GM19328 (cell line): ENCODE results near the gene LGALS14.
"Not testable (repeated sequence)": the region's sequence is repeated elsewhere in the genome, so short reads cannot be mapped to it uniquely, and the experiment has no call there.

Experiments
- ATAC-seq: cut with Tn5 transposase; IDR thresholded peaks from one replicate; pipeline ENCODE4 v1.9.1; 2021; ENCODE audit warnings: mild to moderate bottlenecking, moderate library complexity; ENCODE audit not compliant: unreplicated experiment

LGALS14 gene, protein sequence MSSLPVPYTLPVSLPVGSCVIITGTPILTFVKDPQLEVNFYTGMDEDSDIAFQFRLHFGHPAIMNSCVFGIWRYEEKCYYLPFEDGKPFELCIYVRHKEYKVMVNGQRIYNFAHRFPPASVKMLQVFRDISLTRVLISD

DNA sequence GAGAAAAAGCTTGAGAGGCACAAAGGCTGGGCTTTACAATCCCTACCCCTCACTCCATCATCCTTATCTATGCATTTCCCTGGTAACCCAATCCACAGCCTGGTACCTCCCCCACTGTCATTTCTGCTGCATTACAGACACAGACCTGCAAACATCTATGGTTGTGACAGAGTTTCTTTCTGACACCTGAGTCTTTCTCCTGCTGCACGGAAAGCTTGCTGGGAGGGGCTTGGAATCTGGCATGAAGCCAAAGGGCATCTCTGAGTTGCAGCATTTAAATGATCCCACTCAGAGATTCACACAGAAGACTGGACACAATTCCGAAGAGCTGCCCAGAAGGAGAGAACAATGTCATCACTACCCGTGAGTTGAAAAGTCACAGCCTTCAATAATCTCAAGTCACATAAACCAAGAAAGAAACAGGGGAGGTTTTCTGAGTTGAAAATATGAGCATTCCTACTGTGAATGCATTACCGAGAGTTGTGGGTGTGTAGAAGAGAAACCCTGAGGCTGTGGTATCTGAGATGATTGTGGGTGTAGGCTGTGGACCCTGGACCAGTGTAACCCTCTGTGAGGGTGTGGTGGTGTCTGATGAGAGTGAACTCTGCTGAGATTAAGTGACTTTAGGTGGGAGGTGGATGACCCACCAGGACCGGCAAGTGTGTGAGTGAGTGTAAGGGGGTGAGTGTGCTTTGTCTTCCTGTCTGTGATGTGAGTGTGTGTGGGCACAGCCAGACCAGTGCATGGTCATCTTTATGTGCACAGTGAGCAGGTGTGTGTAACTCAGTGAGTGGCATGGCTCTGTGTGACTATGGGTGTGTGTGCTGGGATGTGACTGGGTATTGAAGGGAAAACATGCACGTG, at the start of gene LGALS14:
Gene LGALS14, plus strand, starts transcription at position 301 of the 864 bp plus-strand sequence. Its CDS starts 48 bp downstream, at position 349.
- no peak for ATAC-seq

DNA sequence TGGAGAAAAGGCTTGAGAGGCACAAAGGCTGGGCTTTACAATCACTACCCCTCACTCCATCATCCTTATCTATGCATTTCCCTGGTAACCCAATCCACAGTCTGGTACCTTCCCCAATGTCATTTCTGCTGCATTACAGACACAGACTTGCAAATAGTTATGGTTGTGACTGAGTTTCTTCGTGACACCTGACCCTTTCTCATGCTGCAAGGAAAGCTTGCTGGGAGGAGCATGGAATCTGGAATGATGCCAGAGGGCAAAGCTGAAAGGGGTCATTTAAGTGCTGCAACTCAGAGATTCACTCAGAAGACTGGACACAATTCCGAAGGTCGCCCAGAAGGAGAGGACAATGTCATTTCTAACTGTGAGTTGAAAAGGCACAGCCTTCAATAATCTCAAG, 48.7 kb upstream of the LGALS14 start, which contains the start of gene LGALS16:
Gene LGALS16, plus strand, starts transcription at position 301 of the 400 bp plus-strand sequence. Its CDS starts 49 bp downstream, at position 350.
- no peak for ATAC-seq

GRCh38 chr19:39659791-39660190, 44.5 kb upstream of the LGALS14 start:
- ATAC-seq: no peak

DNA sequence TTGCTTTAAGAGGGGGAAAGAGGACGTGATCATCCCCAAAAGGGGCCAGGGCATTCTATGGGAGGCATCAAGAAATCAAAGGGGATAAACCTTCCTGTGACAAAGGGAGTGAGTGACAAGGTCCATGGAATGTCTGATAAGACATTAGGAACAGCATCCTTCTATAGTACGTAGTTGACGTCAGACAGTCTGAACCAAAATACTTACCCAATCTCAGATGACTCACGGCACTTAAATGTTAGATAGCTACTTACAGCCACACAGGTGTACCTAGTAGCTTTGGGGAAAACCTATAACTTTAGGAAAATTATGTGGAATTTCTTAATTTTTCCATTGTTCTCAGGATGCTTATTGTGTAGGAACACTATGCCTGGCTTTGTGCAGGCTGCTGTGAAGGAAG, 43.6 kb upstream of the LGALS14 start:
- no peak for ATAC-seq

- no peak for ATAC-seq
Observed at GRCh38 chr19:39661565-39661964, 42.7 kb upstream of the LGALS14 start.

GRCh38 chr19:39669860-39670259, 34.4 kb upstream of the LGALS14 start:
- ATAC-seq: not testable (repeated sequence)

GRCh38 chr19:39670998-39671397, 33.3 kb upstream of the LGALS14 start:
- no peak for ATAC-seq

- ATAC-seq: no peak
Observed at GRCh38 chr19:39671739-39672363, 32.4 kb upstream of the LGALS14 start.

DNA sequence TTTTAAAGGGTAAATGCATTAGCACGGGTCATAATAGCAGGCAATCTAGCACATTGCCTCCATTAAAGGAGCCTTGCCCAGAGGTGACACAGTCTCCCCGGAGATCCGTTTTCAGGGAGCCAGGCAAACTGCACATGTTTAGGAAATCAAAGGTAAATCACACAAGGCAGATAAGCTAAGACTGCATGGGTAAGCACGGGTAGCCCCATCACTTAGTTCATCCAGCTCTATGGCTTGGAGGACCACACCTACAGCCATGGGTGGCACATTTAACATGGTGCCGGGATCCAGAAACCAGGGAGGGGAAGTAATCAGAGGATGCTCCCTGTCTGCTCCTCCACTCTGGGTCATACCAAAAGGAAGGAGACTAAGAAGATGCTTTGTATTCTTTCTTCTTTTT, 31.8 kb upstream of the LGALS14 start:
- ATAC-seq: no peak

DNA sequence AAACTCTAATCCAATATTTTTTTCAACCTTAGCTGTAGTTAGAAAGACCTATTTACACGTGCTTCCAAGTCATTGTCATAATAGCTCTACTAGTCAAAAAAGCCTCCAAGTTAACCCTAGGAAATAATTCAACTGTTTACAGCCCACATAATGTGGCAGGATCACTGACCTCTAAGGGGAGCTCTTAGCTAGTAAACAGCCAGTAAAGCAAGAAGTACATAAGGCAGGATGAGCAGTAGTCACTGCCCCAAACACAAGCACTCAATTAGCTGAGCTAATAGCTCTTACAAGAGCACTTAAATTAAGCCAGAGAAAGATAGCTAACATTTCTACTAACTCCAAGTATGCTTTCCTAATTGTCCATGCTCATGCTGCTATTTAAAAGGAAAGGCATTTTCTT, 30.4 kb upstream of the LGALS14 start:
- ATAC-seq: not testable (repeated sequence)

- ATAC-seq: no peak
Observed at GRCh38 chr19:39676004-39676403, 28.3 kb upstream of the LGALS14 start.

GRCh38 chr19:39677961-39678889, 26.1 kb upstream of the LGALS14 start:
- no peak for ATAC-seq

DNA sequence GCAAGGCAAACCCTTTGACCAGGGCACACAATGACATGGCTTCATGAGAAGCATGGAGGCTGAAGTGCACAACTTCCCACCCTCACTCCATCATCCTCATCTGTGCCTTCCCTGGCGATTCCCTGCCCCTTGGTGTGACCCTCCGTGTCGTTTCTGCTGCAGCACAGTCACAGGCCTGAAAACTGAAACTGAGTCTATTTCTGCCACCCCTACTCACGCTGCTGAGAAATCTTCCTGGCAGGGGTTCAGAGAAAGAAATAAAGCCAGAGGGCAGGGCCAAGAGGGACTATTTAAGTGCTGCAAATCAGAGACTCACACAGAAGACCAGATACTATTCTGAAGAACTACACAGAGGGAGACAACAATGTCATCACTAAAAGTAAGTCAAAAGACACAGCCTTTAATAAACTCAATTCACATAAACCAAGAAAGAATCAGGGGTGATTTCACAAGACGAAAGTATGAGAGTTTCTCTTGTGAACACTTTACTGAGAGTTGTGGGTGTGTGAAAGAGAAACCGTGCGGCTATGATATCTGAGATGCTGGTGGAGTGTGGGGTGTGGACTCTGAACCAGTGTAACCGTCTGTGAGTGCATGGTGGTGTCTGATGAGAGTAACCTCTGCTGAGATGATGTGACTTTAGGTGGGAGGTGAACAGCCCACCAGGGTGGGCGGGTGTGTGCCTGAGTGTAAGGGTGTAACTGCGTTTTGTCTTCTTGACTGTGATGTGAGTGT, 25.1 kb upstream of the LGALS14 start:
- no peak for ATAC-seq

- no peak for ATAC-seq
Observed at GRCh38 chr19:39679791-39680168, 24.5 kb upstream of the LGALS14 start.

DNA sequence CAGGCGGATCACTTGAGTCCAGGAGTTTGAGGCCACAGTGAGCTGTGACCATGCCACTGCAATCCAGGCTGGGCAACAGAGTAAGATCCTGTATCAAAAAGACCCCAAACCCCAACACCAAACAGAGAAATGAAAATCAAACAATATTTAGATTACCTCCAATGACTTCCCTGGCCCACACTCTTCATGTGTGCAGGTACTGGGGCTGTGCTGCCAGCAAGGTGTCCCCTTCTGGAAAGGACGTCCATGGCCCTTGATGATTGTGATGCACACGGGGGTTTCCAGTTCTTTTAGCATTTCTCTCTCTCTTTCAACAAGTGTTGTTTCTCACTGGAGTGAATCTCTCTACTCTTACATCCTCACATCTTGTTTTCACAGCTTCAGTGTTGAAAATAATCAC, 23.7 kb upstream of the LGALS14 start:
- no peak for ATAC-seq

GRCh38 chr19:39681416-39681815, 22.9 kb upstream of the LGALS14 start:
- ATAC-seq: no peak

DNA sequence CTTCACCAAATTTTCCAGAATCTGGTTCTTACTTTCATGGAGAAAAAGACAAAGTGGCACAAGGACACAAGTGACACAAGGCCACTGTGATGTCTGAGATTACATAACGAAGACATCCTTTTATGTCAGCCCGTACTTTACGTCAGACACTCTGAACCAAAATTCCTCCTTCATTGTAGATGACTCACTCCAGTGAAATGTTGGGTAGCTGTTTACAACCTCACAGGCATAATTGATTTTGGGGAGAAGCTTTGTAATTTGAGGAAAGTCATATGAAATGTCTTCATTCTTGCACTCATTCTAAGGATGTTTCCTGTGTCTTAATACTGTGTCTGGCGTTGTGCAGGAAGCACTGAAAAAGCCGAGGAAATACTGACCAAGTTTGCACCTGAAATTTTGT, 20.0 kb upstream of the LGALS14 start:
- no peak for ATAC-seq

GRCh38 chr19:39686739-39687138, 17.5 kb upstream of the LGALS14 start:
- ATAC-seq: no peak

GRCh38 chr19:39688637-39689036, 15.6 kb upstream of the LGALS14 start:
- not testable (repeated sequence) for ATAC-seq

DNA sequence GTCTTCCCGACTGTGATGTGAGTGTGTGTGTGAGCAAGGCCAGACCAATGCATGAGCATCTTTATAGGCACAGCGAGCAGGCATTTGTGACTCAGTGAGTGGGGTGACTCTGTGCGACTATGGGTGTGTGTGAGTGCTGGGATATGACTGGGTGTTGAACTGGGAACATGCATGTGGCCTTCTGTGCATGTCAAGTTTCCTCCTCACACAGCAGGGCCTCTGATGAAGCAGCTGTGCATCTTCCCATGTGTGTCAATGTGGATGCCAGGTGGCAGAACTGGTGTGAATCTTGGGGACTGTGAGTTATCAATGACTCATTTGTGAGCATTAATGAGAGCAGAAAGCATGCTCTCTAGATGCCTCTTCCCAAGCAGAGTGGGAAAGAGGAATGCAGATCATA, 12.1 kb upstream of the LGALS14 start:
- no peak for ATAC-seq
